ENCODE results near the gene OSBPL2.

Gene OSBPL2

DNA sequence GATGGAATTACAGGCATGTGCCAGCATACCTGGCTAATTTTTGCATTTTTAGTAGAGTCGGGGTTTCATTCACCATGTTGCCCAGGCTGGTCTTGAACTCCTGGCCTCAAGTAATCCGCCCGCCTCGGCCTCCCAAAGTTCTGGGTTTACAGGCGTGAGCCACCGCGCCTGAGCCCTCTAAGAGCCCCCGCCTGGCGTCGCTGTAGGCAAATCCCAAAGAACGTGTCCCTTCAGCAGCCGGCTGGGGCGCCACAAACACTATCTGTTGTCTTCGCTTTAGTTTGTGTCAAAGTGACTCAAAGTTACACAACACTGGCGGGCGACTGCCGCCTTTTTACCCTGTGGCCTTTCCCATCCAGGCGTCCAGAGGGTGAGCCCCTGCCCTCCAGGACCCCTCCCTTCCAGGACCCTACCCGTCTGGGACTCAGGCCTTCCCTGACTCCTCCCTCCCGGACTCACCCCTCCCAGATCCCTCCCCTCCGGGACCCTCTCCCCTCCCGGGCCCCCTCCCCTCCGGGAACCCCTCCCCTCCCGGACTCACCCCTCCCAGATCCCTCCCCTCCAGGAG is 63.5 kb downstream of the OSBPL2 start (continued):
- TF ChIP-seq ZNF391 (tag by site-specific recombination; IDR thresholded peaks at IDR 0.05; ENCODE audit: borderline replicate concordance, low read depth) (peak; percentile 44; the same call in 1 of the 2 replicates), ZNF558 (tag by site-specific recombination; IDR thresholded peaks at IDR 0.05) (0 out of 2 replicates have a peak, but pooled peaks have one; percentile 22), ZNF626 (tag by site-specific recombination; IDR thresholded peaks at IDR 0.05) (no peak), ZNF776 (tag by site-specific recombination; IDR thresholded peaks at IDR 0.05; ENCODE audit: borderline replicate concordance) (no peak), ZNF600 (tag by site-specific recombination; IDR thresholded peaks at IDR 0.05) (peak; percentile 28), ZNF23 (tag by site-specific recombination; IDR thresholded peaks at IDR 0.05; ENCODE audit: borderline replicate concordance) (no peak), ZNF366 (tag by site-specific recombination; conservative IDR thresholded peaks at IDR 0.05) (no peak), ZNF140 (tag by site-specific recombination; IDR thresholded peaks at IDR 0.05) (no peak), ZNF155 (tag by site-specific recombination; IDR thresholded peaks at IDR 0.05) (no peak), YY2 (tag by site-specific recombination; IDR thresholded peaks at IDR 0.05) (0 out of 2 replicates have a peak, but pooled peaks have one; percentile 25), ZNF623 (tag by site-specific recombination; IDR thresholded peaks at IDR 0.05) (0 out of 2 replicates have a peak, but pooled peaks have one; percentile 5), TRIM28 (IDR thresholded peaks at IDR 0.05; ENCODE audit: borderline replicate concordance, low read length) (no peak), ZFP37 (tag by site-specific recombination; IDR thresholded peaks at IDR 0.05) (0 out of 2 replicates have a peak, but pooled peaks have one; percentile 26), ZNF324 (tag by site-specific recombination; IDR thresholded peaks at IDR 0.05) (peak; percentile 88), OVOL3 (tag by site-specific recombination; IDR thresholded peaks at IDR 0.05) (no peak), ZNF416 (tag by site-specific recombination; IDR thresholded peaks at IDR 0.05) (no peak)
- TF ChIP-seq, protein P1, sequence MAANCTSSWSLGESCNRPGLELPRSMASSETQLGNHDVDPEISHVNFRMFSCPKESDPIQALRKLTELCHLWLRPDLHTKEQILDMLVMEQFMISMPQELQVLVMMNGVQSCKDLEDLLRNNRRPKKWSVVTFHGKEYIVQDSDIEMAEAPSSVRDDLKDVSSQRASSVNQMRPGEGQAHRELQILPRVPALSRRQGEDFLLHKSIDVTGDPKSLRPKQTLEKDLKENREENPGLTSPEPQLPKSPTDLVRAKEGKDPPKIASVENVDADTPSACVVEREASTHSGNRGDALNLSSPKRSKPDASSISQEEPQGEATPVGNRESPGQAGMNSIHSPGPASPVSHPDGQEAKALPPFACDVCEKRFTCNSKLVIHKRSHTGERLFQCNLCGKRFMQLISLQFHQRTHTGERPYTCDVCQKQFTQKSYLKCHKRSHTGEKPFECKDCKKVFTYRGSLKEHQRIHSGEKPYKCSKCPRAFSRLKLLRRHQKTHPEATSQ (tag by site-specific recombination; IDR thresholded peaks at IDR 0.05) = 0 out of 2 replicates have a peak, but pooled peaks have one; percentile 78
- TF ChIP-seq, protein P2, sequence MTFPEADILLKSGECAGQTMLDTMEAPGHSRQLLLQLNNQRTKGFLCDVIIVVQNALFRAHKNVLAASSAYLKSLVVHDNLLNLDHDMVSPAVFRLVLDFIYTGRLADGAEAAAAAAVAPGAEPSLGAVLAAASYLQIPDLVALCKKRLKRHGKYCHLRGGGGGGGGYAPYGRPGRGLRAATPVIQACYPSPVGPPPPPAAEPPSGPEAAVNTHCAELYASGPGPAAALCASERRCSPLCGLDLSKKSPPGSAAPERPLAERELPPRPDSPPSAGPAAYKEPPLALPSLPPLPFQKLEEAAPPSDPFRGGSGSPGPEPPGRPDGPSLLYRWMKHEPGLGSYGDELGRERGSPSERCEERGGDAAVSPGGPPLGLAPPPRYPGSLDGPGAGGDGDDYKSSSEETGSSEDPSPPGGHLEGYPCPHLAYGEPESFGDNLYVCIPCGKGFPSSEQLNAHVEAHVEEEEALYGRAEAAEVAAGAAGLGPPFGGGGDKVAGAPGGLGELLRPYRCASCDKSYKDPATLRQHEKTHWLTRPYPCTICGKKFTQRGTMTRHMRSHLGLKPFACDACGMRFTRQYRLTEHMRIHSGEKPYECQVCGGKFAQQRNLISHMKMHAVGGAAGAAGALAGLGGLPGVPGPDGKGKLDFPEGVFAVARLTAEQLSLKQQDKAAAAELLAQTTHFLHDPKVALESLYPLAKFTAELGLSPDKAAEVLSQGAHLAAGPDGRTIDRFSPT (tag by site-specific recombination; IDR thresholded peaks at IDR 0.05) = peak; percentile 71
- TF ChIP-seq, protein P3, sequence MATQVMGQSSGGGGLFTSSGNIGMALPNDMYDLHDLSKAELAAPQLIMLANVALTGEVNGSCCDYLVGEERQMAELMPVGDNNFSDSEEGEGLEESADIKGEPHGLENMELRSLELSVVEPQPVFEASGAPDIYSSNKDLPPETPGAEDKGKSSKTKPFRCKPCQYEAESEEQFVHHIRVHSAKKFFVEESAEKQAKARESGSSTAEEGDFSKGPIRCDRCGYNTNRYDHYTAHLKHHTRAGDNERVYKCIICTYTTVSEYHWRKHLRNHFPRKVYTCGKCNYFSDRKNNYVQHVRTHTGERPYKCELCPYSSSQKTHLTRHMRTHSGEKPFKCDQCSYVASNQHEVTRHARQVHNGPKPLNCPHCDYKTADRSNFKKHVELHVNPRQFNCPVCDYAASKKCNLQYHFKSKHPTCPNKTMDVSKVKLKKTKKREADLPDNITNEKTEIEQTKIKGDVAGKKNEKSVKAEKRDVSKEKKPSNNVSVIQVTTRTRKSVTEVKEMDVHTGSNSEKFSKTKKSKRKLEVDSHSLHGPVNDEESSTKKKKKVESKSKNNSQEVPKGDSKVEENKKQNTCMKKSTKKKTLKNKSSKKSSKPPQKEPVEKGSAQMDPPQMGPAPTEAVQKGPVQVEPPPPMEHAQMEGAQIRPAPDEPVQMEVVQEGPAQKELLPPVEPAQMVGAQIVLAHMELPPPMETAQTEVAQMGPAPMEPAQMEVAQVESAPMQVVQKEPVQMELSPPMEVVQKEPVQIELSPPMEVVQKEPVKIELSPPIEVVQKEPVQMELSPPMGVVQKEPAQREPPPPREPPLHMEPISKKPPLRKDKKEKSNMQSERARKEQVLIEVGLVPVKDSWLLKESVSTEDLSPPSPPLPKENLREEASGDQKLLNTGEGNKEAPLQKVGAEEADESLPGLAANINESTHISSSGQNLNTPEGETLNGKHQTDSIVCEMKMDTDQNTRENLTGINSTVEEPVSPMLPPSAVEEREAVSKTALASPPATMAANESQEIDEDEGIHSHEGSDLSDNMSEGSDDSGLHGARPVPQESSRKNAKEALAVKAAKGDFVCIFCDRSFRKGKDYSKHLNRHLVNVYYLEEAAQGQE (tag by site-specific recombination; IDR thresholded peaks at IDR 0.05) = no peak
- TF ChIP-seq, protein P4, sequence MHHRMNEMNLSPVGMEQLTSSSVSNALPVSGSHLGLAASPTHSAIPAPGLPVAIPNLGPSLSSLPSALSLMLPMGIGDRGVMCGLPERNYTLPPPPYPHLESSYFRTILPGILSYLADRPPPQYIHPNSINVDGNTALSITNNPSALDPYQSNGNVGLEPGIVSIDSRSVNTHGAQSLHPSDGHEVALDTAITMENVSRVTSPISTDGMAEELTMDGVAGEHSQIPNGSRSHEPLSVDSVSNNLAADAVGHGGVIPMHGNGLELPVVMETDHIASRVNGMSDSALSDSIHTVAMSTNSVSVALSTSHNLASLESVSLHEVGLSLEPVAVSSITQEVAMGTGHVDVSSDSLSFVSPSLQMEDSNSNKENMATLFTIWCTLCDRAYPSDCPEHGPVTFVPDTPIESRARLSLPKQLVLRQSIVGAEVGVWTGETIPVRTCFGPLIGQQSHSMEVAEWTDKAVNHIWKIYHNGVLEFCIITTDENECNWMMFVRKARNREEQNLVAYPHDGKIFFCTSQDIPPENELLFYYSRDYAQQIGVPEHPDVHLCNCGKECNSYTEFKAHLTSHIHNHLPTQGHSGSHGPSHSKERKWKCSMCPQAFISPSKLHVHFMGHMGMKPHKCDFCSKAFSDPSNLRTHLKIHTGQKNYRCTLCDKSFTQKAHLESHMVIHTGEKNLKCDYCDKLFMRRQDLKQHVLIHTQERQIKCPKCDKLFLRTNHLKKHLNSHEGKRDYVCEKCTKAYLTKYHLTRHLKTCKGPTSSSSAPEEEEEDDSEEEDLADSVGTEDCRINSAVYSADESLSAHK (tag by site-specific recombination; IDR thresholded peaks at IDR 0.05) = no peak; the same call in 1 of the 2 replicates
- TF ChIP-seq, protein P5, sequence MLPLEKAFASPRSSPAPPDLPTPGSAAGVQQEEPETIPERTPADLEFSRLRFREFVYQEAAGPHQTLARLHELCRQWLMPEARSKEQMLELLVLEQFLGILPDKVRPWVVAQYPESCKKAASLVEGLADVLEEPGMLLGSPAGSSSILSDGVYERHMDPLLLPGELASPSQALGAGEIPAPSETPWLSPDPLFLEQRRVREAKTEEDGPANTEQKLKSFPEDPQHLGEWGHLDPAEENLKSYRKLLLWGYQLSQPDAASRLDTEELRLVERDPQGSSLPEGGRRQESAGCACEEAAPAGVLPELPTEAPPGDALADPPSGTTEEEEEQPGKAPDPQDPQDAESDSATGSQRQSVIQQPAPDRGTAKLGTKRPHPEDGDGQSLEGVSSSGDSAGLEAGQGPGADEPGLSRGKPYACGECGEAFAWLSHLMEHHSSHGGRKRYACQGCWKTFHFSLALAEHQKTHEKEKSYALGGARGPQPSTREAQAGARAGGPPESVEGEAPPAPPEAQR (tag by site-specific recombination; IDR thresholded peaks at IDR 0.05) = no peak
- TF ChIP-seq, protein P6, sequence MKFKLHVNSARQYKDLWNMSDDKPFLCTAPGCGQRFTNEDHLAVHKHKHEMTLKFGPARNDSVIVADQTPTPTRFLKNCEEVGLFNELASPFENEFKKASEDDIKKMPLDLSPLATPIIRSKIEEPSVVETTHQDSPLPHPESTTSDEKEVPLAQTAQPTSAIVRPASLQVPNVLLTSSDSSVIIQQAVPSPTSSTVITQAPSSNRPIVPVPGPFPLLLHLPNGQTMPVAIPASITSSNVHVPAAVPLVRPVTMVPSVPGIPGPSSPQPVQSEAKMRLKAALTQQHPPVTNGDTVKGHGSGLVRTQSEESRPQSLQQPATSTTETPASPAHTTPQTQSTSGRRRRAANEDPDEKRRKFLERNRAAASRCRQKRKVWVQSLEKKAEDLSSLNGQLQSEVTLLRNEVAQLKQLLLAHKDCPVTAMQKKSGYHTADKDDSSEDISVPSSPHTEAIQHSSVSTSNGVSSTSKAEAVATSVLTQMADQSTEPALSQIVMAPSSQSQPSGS (tag by site-specific recombination; IDR thresholded peaks at IDR 0.05; ENCODE audit: low read depth) = no peak
- TF ChIP-seq, protein P7, sequence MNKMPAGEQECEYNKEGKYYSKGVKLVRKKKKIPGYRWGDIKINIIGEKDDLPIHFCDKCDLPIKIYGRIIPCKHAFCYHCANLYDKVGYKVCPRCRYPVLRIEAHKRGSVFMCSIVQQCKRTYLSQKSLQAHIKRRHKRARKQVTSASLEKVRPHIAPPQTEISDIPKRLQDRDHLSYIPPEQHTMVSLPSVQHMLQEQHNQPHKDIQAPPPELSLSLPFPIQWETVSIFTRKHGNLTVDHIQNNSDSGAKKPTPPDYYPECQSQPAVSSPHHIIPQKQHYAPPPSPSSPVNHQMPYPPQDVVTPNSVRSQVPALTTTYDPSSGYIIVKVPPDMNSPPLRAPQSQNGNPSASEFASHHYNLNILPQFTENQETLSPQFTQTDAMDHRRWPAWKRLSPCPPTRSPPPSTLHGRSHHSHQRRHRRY (tag by site-specific recombination; IDR thresholded peaks at IDR 0.05) = no peak
- TF ChIP-seq, protein P8, sequence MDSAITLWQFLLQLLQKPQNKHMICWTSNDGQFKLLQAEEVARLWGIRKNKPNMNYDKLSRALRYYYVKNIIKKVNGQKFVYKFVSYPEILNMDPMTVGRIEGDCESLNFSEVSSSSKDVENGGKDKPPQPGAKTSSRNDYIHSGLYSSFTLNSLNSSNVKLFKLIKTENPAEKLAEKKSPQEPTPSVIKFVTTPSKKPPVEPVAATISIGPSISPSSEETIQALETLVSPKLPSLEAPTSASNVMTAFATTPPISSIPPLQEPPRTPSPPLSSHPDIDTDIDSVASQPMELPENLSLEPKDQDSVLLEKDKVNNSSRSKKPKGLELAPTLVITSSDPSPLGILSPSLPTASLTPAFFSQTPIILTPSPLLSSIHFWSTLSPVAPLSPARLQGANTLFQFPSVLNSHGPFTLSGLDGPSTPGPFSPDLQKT (IDR thresholded peaks at IDR 0.05; ENCODE audit: borderline replicate concordance, low read depth, low read length) = no peak

Measured in HEK293 (cell line).